SK-N-DZ (cell line): ENCODE measurements around the gene SEPTIN10.
"Not testable (repeated sequence)": the region's sequence is repeated elsewhere in the genome, so short reads cannot be mapped to it uniquely, and the experiment has no call there.

Experiments used
- DNase-seq: peaks from one replicate; pipeline ENCODE4 v3.0.0-alpha.2; 2015; ENCODE audit warnings: low spot score

The SEPTIN10 gene

DNA sequence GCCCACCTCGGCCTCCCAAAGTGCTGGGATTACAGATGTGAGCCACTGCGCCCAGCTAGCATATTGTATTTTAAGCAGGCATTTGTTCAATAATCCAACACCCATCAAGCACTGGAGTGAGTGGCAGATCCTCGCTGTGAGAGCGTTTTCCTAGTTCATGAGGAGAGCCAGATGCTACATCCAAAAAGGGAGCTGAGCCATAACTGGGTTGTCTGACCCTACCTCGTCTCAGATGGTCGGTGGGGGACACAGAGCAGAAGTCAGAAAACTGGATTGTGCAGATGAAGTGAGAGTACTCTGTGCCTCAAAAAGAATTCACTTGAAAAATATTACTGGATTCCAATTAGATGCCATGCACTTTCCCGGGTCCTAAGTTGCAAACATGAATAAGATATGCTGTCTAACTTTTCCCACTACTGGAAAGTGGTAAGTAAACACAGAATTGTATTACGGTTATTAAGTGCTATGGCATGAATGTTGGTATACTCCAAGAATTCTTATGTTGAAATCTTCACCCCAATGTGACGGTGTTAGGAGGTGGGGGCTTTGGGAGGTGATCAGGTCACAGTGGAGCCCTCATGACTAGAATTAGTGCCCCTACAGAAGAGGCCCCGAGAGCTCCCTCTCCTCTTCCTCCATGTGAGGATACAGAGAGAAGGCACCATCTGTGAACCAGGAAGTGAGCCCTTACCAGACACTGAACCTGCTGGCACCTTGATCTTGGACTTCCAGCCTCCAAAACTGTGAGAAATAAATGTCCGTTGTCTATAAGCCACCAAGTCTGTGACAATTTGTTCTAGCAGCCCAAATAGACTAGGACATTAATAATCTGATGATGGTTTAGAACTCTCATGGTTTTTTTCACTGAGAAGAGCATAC lies 21.9 kb upstream of the SEPTIN10 start:
- DNase-seq = no peak

DNA sequence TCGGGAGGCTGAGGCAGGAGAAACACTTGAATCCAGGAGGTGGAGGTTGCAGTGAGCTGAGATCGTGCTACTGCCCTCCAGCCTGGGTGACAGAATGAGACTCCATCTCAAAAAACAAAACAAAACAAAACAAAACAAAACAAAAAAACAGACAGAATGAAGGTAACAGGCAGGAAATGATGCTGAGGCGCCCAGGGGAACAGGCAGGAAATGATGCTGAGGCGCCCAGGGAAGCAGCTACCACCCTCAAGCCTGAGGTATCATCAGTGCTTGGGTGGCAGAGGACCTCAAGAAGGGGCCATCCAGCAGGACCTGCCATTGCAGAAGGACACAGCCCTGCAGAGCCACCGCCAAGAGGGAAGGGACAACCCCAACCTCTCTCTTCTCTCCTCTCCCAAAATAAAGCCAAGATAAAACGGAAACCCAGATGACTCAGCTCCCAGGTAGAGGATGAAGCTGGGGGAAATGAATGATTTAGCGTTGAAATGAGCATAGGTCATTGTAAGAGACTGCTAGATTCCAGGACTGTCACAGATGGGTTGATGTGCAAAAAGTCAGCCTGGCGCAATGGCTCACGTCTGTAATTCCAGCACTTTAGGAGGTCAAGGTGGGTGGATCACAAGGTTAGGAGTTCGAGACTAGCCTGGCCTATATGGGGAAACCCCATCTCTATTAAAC lies 19.7 kb upstream of the SEPTIN10 start:
- DNase-seq = no peak

DNA sequence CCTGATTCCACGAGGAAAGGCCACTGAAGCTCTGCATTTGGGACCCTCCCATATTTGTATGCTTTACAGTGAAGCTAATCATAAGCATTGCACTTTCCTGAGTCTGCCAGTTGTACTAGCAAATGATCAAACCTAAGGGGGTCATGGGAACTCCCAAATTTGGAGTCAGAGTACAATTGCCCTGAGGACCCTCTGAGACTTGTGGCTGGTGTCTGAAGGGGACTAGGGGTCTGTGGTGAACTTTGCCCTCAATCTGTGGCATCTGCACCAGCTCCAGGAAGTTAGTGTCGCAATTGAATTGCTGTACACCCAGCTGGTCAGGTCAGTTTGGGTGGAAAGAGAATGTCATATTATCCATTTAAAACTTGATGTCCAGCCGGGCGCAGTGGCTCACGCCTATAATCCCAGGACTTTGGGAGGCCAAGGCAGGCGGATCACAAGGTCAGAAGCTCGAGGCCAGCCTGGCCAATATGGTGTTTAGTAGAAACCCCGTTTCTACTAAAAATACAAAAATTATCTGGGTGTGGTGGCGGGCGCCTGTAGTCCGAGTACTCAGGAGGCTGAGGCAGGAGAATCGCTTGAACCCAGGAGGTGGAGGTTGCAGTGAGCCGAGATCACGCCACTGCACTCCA lies 18.5 kb upstream of the SEPTIN10 start:
- DNase-seq = no peak

DNA sequence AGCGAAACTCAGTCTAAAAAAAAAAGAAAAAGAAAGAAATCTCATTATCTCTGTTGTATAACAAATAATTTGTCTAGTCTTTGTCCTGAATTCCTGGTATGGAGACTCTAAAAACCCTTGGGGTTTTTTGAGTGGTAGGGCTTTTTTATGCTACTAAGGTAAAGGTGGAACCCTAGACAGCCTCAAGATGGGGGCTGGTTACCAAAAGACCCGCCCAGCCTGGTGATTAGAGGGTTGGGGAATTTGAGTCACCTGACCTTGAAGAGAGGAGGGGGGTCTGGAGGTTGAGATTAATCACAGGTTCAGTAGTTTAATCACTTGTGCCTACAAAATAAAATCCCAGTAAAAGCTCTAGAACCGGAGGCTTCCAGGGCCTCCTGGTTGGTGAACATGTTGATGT lies 18.0 kb upstream of the SEPTIN10 start:
- DNase-seq = no peak

DNA sequence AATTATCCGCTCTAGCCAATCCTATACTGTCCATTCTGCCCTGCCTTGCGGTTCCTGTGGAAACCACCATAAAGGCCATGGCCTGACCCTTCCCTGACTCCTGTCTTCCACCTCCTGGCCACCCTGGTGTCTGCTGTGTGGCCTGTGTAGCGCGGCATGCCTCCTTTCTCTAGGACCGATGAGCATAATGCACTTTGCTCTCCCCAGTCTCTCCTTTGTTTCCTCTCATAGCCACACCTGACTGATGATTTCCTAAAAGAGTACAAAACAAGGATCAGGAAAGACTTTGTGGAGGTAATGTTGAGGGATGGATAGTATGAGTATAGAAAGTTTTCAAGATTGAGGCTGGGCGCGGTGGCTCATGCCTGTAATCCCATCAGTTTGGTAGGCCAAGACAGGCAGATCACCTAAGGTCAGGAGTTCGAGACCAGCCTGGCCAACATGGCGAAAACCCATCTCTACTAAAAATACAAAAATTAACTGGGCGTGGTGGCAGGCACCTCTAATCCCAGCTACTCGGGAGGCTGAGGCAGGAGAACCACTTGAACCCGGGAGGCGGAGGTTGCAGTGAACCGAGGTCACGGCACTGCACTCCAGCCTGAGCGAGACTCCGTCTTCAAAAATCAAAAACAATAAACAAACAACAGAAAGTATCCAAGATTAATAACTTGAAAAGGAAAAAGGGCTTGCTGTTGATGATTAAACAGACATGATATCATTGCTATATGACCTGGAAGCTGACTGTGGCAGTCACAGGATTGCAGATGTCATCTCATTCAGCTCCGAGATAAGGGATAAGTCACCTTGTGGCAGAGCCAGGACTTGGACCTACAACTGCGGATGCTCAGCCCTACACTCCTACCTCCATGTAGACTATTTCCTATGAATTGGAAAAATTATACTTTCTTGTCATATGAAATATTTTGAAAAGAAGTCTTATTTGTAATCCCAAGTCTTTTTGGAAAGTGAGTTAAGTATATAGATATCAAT lies 17.0 kb upstream of the SEPTIN10 start:
- DNase-seq = no peak

DNA sequence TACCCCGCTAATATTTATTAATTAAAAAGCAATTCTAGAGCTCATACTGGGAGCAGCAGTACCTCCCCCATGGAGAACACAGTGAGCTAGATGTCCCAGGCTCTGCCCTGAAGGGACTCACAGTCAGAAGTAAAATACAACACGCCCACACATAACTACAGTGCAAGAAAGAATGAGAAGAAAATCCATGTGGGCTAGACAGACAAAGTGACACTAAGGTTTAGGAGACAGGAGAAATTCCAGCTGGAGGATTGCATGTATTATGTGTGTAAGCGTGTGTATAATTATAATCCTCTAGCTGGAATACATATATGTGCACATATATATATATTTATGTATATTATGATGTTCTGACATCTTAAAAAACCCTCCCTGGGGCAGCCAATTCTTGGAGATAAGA lies 16.1 kb upstream of the SEPTIN10 start:
- no peak for DNase-seq

DNA sequence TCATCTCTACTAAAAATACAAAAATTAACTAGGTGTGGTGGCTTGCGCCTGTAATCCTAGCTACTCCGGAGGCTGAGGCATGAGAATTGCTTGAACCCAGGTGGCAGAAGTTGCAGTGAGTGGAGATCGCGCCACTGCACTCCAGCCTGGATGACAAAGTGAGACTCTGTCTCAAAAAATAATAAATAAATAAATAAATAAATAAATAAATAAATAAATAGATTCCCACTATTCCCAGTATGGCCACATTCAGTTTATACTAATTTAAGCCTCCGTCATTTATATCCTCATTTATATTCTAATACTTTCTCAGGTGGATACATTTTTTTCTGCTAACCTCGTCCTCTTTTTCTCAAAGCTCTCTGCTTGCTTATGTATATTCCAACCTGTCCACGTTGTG lies 14.6 kb upstream of the SEPTIN10 start:
- DNase-seq = not testable (repeated sequence)

DNA sequence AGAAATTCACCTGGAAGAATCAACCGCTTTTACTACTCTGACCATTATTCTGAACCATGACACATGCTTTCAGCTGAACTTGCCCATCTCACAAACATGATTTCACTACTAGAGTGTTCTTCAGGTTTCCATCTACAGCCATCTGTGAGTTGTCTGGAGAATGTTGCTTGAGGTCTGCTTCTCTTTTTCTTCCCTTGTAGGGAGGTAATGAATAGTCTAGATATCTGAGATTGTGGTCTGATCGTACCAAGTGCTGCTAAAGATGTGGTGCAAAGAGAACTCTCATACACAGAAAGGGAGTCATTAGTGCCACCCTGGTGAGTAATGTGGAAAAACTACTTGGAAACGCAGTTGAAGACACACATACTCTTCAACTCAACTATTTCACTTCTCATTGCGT lies 10.6 kb upstream of the SEPTIN10 start:
- DNase-seq = no peak

DNA sequence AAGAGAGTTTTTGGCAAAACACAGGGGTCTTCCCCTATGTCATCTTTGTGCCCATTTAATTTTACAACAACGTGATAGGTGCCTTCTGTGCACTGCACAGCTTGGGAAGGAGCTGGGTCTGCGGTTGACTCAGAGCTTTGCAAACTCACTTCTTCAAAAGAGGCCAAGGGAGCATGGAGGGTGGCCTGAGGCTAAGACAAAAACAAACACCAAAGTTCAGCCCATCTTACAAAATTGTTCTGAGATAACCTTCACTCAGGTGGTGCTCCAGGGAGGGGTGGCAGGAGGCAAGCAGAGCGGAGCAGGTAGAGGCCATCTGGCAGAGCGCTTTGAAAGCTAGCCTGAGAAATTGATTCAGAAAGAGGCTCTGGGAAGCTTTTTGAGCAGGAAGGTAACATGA lies 10.2 kb upstream of the SEPTIN10 start:
- DNase-seq = no peak

DNA sequence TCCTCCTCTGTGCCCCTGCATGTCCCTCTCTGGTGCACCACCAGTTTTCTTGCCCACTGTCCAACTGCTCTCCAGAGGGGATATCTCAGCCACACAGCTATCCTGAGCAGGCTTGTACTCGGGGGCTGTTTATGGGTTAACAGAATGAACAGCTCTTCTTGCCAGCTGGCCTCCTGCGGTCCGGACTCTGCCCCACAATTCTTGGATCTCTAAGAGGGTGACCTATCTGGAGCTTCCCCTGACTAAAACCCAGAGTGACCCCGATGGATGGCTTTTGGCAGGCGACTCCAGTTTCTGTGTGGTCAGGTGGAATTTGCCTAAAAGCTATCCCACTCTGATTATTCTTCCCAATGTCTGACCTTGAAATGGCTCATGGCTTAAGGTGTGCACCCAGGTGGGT lies 9.5 kb upstream of the SEPTIN10 start:
- DNase-seq = no peak

DNA sequence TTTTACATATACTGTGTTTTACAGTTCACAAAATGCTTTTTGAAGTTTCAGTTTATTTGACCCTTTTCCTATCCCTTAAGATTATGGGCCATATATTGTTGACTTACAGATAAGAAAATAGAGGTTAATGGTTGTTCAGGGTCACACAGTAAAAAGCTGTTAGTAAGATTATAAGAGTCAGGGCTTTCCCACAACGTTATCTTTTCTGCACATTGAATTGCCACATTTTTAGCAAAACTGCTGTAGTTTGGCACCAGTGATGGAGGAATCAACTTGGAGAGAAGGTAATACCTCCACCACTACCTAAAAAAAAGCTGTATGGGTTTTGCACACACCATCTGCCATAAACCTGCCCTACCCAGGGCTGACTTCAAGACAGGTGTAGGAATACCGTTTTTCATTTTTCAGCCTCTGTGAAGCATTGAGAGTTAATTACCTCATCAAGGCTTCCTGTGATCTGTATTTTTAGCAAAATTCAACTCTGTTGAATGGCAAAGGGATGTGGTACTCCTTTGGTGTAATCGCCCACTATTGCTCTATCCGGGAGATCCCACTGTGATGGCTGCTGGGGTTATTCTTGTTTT lies 5.4 kb upstream of the SEPTIN10 start:
- no peak for DNase-seq

DNA sequence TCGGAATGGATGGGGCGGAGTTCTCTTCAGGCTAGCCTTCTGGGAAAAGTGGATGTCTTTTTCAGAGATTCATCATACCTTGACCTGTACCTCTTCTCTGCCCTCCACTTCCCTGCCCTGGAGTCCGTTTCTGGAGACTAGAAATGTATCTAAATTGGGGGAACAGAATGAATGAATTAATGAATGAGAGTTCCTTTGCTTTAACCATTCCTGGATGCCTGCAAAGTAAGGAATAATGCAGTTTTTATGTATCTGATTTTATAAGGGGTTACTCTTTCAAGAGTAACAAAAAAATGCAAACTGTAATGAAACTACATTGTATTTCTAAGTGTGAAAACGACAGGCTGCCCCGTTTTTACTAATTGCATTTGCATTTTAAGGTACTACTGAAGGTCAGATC lies 2.4 kb upstream of the SEPTIN10 start:
- no peak for DNase-seq

DNA sequence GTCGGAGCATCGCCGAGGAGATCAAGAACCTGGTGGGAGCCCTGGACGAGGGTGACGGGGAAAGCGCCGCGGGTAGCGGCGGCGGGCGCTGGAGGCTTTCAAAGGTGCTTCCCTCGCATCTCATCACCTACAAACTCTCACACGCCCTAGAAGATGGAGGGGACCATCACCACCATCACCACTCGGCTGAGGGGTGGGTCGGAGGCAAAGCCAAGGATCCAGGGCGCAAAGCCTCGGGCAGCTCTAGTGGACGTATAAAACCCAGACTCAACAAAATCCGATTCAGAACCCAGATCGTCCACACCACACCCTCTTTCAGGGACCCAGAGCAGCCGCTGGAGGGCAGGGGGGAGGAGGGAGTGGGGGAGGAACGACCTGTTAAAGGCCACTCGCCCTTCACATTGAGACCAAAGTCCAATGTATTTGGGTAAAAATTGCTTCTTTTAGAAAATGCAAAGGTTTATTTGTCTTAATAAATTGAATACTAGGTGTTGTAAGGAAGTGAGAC lies 1.9 kb upstream of the SEPTIN10 start:
- DNase-seq = no peak

DNA sequence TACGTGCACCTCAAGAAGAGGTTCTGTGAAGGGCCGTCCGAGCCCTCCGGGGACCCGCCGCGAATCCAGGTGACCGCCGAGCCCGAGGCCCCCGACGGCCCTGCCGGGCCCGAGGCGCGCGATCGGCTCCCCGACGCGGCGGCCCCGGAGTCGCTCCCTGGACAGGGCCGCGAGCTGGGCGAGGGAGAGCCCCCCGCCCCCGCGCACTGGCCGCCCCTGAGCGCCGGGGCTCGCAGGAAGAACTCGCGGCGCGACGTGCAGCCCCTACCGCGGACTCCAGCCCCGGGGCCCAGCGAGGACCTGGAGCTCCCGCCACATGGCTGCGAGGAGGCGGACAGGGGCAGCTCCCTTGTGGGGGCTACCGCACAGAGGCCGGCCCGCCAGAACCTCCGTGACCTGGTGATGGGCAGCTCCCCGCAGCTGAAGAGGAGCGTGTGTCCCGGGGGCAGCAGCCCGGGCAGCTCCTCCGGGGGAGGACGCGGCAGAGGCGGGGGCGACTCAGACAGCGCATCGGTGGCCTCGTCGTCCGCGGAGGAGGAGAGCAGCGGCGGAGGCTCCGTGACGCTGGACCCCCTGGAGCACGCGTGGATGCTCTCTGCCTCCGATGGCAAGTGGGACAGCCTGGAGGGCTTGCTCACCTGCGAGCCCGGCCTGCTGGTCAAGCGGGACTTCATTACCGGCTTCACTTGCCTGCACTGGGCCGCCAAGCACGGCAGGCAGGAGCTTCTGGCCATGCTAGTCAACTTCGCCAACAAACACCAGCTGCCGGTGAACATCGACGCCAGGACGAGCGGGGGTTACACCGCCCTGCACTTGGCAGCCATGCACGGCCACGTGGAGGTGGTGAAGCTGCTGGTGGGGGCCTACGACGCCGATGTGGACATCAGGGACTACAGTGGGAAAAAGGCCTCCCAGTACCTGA lies 1.2 kb upstream of the SEPTIN10 start:
- no peak for DNase-seq

DNA sequence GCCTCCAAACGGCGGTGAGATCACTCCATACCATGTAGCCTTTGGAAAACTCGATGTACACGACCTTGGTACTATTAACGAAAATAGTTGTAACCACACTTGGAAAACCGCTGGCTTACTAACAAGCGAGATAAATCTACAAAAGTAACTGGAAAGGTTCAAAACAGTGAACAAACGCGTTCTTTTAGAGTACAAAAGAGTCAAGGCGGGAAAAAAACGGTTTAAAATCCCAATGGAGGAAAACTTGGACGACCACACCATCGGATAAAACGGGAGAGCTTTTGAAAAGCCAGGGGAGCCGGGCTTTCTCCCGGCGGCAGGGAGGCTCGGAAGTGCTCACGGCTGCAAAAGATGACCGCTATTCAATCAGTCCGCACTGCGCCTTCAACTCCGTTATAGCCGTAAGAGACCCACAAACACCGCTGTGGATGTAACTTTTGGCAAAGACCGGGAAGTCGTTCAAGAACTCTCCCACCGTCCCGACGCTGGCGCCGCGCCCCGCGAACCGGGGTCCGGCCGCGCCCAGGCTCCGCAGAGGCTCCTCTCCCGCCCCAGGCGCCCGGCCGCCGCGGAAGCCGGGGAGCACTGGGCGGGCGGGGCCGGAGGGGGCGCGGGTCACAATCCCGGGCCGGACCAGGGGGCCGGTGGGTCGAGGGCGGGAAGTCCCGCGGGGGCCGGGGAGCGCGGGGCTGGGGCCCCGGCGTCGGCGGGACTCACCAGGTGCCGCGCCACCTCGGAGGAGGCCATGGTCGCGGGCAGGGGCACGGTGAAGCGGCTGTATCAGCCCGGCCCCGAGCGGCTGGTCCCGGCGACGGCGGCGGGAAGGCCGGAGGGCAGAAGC lies 465 bp downstream of the SEPTIN10 start:
- DNase-seq = no peak

DNA sequence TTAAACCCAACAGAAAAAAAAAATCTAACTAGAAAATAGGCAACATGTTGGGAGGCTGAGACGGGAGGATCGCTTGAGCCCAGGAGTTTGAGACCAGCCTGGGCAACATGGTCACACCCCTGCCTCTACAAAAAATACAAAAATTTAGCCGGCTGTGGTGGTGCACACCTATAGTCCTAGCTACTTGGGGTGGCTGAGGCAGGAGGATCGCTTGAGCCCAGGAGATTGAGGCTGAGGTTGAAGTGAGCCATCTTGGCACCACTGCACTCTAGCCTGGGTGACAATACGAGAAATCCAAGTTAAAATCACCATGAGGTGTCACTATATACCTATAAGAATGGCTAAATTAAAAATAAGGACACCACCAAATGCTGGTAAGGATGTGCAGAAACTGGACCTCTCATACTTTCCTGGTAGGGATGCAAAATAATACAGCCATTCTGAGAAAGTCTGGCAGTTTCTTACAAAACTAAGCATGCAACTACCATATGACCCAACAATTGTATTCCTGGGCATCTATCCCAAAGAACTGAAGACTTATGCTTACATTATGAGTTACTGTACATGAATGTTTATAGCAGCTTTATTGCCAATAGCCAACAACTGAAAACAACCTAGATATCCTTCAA lies 2.2 kb downstream of the SEPTIN10 start:
- DNase-seq = no peak

DNA sequence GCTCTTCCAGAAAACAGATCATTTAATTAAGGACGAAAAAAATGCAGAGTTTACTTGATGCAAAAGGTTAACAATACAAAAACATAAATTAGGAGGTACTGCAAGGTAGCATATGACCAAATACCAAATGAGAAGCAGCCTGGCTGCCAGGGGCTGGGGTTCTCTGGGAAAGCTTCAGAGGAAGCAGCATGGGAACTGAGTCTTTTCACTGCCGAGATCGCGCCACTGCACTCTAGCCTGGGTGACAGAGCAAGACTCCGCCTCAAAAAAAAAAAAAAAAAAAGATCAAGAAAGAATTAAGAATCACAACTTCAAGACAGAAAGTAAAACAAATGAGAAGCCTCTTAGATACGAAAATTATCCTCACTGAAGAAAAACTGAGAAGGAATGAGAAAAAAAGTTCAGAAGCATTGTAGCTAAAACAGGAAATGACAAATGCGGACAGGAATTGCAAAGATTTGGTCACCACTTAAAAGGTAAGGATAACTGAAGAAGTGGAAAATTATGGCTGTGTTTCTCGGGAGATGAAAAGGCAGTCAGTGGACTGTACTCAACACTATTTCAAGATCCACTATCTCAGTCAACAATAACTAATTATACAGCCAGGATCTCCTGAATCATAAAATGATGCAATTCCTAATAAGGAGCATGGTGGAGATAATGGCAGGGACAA lies 4.3 kb downstream of the SEPTIN10 start:
- no peak for DNase-seq

DNA sequence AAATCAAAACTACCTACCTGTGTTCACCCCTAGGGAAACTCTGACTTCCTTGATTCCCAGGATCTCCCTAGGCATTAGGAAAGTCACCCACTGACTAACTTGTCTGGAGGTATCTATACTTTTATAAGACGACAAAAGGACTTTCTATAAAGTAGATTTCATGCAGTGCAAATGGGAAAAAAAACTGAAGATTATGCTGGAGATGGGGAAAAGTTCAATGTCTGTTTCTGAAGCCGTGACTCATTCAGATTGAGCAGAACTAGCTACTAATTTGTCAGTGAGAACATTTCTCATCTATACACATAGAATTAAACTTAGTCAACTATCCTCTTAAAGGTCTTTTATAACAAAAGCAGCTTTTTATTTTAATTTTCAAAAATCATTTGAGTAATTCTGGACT lies 6.0 kb downstream of the SEPTIN10 start:
- DNase-seq = no peak
